GM21447 (cell line): ENCODE data around the gene FASTK.

Experiments used
- ATAC-seq: cut with Tn5 transposase; IDR thresholded peaks from one replicate; pipeline ENCODE4 v1.9.1; 2021; ENCODE audit not compliant: unreplicated experiment

Gene FASTK

DNA sequence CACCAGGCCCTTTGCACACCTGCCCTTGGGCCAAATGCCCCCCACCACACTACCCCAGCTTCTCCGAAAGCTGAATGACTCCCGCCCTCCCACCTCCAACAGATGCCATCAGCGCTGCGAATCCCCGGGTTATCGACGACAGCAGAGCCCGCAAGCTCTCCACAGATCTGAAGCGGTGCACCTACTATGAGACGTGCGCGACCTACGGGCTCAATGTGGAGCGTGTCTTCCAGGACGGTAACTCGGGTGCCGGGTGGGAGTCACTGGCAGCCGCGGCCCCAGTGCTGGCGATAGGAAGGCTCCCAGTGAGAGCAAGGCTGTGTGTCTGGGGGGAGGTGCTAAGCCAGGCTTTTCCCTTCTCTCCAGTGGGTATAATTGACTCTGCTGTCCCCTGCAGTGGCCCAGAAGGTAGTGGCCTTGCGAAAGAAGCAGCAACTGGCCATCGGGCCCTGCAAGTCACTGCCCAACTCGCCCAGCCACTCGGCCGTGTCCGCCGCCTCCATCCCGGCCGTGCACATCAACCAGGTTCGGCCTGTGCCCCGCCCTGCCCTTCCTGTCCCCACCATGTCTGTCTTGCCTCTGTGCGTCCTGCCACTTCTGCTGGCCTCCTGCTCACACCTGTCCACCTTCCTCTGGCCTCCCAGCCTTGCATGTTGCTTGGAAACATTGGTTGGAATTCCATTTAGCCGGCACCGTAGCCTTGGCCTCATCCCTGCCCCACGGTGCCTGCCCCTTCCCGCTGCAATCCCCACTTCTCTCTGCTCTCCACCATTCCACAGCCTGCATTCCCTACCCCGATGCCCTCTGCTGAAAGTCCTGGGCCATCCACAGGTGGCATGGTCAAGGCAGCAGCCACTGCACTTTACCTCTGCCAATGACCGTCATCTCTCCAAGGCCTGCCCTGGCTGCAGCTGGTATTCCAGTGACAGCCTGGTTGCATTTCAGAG, 37.8 kb upstream of the FASTK start:
- no peak for ATAC-seq

DNA sequence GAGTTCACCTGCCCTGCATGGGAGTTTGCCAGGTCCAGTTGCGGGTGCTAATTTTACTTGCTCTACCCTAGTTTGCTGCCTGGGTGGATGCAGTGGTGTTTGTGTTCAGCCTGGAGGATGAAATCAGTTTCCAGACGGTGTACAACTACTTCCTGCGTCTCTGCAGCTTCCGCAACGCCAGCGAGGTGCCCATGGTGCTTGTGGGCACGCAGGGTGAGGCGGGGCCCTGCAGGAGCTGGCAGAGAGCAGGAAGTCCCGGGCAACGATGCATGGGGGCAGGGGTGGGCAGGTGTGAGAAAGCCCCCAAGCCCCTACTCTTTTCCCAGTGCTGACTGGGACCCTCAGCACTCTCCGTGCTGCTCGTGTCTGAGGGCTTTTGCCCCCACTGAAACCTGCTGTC, 37.0 kb upstream of the FASTK start:
- ATAC-seq, result no peak

DNA sequence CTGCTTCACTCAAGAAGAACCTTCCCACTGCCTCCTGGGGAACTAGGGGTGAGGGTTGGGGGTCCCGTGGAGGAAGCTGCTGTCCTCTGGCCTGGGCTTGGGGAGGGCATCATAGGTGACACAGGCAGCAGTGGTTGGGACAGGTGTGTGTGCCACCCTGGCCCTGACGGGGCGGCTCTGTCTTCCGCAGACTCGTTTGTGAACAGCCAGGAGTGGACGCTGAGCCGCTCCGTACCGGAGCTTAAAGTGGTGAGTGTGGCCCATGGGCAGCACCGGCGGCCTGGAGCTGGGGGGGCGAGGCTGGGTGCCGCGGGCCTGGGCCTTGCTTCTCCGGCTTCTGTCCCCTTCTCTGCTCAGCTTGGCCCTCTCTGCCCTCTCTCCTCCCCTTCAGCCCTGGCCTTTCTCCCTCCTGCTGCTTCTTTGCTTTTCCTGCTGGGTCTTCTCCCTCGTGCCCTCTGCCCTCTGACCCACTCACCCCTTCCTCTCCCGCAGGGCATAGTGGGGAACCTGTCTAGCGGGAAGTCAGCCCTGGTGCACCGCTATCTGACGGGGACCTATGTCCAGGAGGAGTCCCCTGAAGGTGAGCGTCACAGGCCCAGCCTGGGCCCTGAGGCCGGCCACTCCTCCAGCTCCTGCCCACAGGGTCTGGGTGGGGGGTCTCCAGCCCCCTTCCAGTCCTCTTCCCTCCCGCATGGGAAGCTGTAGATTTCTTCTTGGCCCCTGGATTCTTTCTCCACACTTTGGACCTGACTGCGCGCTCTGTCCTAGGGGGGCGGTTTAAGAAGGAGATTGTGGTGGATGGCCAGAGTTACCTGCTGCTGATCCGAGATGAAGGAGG, 36.2 kb upstream of the FASTK start:
- ATAC-seq, result no peak

DNA sequence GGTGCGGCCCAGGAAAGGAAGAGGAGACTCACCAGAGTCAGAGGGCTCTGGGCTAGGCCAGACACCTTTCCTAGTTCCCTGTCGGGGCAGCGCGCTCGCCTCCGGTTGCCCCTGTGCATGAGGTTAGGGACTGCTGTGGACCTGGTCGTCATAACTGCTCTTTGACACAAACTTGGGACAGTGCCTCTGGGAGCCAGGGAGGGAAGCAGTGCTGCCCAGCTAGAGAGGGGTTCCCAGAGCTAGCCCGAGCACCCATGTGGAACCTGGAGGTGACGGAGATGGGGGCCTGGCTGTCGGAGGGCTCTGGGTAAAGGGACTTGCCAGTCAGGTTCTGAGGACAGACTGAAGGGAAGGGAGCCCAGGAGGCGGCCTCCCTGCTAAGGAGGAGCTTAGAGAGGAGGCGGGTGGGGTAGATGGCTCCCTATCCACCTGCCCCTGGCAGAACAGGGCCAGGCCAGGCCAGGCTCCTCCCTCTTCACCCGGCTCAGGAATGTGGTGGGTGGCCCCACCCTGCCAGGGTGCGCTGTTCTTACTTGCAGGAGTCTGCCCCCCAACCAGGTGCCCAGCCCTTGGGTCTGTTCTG, 35.3 kb upstream of the FASTK start:
- ATAC-seq, result no peak

DNA sequence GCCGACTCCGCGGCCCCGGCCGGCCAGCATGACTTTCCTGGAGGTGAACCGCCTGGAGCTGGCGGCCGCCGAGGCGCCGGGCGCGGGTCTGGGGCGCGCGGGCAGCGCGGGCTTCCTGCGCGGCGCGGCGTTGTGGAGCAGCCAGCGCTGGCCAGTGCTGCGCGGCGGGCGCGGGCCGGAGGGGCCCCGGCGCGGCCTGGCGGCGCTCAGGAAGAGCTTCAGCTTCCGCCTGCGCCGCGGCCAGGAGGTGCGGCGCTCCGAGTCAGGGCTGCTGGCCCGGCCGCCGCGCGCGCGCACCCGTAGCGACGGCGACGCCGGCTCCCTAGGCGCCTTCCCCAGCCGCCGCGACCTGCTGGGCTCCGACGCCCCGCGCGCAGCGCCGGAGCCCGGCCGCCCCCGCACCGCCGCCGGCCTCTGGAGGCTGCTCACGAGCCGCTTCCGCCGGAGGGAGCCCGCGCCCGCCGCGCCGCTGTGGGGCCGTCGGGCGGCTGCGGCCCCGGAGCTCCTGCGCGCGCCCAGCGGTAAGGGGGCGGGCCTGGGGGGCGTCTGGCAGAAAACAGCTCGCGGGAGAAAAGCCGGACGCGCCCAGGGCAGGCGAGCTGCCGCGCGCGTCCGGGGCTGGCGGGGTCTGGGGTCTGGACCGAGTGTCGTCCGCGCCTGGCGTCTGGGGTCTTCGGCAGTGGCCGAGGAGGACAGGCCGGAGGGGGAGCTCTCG, 34.7 kb upstream of the FASTK start:
- no peak for ATAC-seq

DNA sequence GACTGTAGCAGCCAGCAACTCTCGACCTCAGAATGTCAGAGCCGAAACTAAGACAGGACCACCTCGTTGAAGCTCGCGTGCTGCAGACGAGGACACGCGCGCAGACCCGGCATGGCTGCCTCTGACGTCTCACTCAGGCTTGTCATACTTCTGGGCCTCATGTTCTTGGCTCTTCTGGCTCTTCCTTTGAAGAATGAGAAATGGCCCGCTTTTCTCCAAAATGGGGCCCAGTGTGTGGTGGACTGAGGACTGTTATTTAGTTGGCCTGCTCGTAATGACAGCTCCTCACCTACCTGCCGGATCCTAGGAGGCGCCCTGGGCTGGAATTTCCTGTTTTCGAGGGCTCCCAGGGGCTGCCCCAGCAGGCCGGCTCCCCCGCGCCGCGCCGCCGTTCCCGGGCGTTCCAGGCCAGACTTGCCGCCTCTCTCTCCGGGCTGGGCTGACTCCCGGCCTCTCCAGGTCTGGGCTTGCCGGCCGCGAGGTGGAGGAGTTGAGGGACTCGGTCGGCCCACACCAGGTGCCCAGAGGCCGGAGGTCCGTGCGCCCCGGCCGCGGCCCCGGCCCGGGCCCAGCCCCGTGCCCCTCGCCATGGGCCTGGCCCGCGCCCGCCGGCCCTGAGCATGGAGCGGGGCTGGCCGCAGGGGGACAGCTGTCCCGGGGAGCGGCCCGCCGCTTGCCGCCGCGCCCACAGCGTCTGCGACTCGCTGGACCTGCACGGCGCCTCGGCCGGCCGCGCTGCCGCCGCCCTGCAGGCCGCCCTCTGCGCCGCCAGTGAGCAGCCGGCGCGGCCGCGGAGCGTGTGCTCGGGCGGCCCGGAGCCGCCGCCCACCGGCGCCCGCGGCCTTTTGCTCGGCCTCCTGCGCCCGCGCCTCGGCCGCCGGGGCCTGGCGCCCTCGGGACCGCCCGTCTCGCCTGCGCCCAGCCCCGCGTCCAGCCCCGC, 33.8 kb upstream of the FASTK start:
- no peak for ATAC-seq

DNA sequence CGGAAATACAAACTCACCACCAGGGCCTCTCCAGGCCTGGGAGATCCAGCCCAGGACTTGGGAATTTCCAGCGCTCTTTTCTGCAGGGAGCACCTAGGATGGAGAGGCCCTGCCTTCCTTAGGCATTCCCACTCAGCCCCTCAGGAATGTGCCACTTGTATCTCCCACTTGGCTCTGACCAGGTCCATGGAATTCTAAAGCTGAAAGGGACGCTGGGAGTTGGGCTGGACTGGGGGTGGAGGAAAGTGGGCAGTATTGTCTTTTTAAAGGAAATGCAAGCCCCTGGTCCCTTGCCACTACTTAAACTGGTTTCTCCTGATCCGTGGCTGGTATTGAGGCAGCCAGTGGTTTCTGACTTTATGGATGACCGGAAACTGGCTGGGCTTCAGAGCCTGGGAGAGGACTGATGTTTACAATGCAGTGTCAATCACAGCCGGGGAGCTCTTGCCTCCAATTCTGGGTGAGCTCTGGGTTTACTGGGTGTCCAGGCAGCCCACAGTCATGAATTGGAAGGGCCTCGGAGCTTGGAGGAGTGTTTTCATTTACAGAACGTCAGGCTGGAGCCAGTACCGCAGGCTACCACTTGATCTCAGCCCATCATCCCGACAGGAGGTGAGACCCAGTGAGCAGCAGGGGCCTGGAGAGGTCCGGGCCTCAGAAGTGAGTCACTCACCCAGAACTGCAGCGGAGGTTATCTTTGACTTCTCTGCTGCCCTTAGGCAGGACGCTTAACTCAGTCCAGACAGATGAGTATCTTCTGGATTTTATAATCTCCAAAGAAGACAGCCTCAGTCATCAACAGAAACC, 32.9 kb upstream of the FASTK start:
- ATAC-seq, result no peak

DNA sequence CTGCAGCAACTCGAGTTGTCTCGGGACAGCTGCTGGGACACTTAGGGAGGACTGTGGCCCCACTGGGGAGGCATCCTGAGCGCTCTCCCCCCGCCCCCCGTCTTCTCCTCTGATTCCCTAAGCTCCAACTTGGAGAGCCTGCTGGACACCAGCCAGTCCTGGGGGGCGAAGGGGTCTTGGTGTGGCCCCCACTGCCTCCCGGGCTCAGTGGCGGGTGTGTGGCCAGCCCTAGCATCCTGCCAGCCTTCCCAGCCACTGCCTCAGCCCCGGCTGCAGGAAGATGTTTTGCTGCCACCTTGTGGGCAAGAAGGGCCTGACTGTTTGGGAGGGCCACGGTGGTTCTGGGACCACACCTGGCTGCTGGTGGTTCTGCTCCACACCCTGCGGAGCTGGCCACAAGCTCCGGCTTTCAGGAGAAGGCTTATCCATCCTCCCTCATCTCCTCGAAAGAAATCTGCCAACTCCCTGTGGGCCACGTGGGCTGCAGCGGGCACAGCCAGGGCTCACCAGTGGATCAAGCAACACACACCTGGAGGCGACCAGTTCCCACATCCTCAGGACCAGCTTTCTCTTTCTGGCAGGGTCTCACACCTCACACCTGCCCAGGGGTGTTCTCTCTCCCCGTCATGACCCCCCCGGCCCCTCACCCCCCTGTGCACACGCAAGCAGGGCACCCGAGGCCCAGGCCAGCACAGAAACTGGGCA, 30.5 kb upstream of the FASTK start:
- ATAC-seq, result peak; percentile 84

DNA sequence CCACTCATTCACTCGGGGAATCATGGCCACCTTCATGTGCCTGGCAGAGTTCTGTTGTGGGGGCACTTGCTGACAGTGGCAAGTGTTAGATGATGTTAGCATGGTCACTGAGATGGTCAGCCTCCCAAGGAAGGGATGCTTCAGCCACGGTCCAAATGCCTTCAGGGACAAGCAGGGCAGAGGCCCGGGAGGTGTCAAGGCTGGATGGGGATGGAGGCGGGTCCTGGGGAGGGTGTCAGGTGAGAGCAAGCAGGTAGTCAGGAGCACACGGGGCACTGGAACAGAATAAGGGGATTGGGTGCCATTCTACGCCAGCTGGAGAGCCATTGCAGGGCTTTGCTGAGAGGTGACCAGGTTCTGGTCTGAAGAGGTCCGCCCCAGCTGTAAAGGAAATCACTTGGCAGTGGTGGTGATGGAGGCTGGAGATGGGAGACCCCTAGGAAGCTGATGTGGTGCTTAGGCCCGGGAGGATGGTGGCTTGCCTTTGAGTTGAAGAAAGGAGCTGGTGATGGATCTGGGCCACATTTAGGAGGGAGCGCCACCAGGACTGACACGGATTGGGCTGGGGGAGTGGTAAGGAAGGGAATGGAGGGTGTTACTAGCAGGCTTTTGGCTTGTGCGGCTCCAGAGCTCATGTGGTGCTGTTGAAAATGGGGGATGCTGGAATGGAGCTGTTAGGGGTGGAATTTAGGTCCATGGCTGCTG, 29.8 kb upstream of the FASTK start:
- ATAC-seq, result no peak

DNA sequence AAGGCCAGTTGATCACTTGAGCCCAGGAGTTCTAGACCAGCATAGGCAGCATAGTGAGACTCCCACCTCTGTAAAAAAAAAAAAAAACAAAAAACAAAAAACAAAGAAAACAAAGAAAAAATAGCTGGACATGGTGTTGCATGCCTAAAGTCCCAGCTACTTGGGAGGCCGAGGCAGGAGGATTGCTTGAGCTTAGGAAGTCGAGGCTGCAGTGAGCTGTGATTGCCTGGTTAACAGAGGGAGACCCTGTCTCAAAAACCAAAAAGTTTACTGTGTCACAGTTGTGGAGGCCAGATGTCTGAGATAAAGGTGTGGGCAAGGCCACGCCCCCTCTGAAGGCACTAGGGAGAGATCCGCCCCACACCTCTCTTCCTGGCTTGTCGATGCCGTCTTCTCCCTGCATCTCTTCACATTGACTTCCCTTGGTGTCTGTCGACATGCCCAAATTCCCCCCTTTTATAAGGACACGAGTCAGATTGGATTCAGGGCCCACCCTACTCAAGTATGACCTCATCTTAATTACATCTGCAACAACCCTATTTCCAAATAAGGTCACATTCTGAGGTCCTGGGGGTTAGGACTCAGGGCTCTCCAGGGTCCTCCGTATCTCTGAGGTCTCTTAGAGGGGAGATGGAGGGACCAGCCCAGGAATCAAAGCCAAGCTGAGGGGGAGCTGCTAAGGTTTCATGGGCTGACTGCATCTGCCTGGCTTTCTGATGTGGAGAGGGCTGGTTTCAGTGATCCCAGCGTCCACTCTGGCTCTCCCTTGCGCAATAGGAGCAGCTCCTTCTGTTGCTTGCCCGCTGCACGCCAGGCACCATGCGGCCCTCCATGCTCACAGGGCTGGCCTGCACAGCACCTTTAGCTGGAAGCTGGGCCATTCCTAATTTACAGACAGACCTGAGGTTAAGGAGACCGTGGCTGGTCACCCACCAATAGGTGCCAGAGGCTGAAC, 28.8 kb upstream of the FASTK start:
- no peak for ATAC-seq

DNA sequence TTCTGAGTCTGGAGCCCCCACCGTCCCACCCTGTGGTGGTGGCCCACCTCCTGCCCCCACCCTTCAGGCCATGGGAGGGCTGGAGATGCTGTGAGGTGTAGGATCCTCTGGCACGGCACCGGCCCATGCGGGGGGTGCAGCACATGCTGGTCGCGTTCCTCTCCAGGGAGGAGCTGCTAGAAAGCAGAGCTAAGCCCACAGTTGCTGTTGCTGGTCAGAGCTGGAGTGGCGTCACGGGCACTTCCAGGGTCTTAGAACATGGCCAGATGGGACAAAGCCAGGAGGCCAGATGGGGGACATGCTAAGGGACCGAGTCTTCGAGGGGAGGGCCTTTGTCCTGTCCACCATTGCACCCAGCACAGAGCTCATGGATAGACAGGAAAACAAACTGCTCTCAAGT, 27.3 kb upstream of the FASTK start:
- no peak for ATAC-seq

DNA sequence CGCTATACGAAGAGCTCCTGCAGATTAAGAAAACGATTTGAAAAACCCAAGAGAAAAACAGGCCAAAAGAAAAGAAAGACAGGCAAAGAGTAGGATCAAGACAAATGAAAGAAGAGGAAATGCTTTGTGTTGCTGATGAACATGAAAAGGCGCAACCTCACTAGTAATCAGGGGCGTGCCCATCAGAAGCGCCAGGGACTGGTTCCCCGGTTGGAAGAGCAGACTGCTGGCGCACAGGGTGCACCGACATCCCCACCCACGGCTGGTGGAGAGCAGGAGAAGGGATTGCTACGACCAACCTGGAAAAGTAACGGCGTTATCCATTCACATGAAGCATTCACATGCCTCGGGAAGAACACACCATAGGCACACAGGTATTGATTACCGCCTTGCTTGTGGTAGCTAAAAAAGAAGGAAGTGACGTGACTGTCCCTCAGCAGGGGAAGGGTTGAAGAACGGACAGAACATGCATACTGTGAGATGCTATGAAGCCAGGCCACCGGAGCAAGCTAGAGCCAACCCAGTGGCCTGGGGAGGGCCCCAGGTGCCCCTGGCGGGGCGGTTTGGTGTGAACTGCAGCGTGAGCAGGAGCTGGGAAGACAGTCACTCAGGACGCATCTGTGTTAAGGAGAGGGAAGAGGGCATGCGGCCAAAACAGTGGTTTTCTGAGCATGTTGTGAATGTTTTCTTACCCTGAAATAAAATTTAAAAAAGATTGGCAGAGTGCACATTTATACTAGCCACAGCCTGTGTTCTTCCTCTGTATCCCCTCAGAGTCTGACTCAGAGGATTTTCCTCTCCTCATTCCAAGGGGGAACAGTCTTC, 24.0 kb upstream of the FASTK start:
- no peak for ATAC-seq

DNA sequence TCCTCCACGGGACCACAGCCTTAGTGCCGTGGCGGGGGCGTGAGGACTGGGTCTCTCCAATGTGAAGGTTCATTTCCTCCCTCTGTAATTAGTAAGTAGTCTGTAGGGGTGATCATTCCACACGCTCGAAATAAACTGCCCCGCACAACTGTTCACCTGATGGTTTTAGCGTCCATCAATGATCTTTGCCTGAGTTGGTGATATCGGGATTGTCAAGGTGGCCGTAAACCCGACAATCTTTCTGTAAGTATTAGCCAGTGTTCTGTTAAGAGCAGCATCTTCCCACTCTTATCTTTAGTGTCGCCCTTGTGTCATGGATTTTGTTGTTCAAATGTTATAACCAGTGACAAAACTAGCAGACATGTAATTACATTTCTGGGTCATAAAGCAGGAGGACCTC, 23.4 kb upstream of the FASTK start:
- no peak for ATAC-seq

DNA sequence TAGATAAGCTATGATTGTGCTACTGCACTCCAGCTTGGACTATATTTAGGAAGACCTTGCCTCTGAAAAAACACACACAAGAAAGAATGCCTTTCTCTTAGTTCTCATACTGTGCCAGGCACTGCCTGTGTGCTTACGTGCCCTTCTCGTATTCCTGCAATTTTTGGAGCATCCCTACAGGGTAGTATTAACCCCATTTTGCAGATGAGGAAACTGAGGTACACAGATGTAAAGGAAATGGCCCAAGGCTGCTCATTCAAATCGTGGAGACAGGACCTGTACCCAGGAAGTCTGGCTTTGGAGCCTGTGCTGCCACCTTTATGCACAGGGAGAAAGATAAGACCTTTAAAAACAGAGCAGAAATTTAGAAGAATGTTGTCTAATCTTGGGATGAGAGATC, 22.4 kb upstream of the FASTK start:
- ATAC-seq, result no peak

DNA sequence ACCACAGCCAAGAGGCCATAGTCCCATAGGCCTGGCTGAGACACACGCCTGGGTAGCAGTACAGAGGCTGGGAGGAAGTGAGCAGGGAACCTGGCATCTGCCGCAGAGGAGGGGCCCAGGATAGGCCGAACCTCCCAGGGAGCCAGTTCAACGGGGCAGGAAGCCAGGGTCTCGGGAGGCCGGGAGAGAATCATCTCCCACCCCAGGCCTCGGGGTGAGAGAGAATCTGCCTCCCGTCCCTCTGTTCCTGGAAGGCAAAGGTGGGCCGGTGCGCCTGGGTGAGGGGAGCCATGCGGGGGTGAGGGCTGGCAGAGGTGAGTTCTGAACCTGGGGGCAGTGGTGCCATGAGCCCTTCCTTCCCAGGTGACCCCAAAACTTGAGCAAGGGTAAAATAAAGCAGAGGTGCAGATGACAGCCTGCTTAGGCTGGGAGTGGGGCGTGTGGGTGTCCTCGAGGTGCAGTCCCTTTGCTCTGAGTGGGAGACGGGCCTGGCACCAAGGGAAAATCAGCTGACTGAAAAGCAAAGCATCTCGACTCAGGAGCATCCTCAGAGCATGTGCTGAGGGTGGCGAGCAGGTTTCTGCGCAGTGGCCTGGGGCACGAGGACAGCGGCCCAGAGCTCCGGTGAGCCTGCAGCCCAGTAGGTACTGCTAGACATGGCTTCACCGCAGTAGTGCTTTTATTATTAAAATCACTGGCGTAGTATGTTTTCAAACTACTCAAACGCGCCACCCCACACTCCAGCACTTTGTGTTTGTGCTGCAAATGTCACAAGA, 21.2 kb upstream of the FASTK start:
- no peak for ATAC-seq
